Gastrocnemius medialis (tissue), 4 donors: Measurements from ENCODE around the gene STK33. TPM values are rescaled to one million over a fixed set of nuclear protein-coding genes. Genes with fewer than 3 reads are reported as not detected.

Experiments used
- ATAC-seq, 2 donors: fragments of 150-250 bp; one replicate each; pipeline ENCODE4 v1.9.1; 2016
- DNase-seq, 2 donors: peaks; one replicate each; pipeline ENCODE4 v3.0.0-alpha.2; 2019
- H3K27ac ChIP-seq, 4 donors: fragments of 200-600 bp; sonication (generic); 1 replicate in 1 of 4; 2 replicates in 3 of 4; pipeline ENCODE4 v1.5.1; 2016 to 2018; ENCODE audit warnings: mild to moderate bottlenecking in 2 of 4, moderate library complexity in 1 of 4
- H3K27me3 ChIP-seq, 3 donors: fragments of 200-600 bp; sonication (generic) in 2 of 3; 1 replicate in 1 of 3; 2 replicates in 2 of 3; pipeline versions ENCODE4 v1.5.1 to v1.6.0; 2016 to 2019; ENCODE audit warnings: mild to moderate bottlenecking in 1 of 3, moderate library complexity in 1 of 3
- H3K36me3 ChIP-seq, 2 donors: fragments of 200-600 bp; sonication (generic) in 1 of 2; one replicate each; pipeline ENCODE4 v1.5.1; 2017 to 2018
- H3K4me1 ChIP-seq, 2 donors: fragments of 200-600 bp; sonication (generic) in 1 of 2; one replicate each; pipeline ENCODE4 v1.5.1; 2016 to 2017; ENCODE audit warnings: mild to moderate bottlenecking in 2 of 2
- H3K4me3 ChIP-seq, 4 donors: fragments of 200-600 bp; sonication (generic) in 3 of 4; 1 replicate in 1 of 4; 2 replicates in 3 of 4; pipeline ENCODE4 v1.5.1; 2016 to 2019; ENCODE audit warnings: mild to moderate bottlenecking in 2 of 4
- H3K9me3 ChIP-seq, 3 donors: fragments of 200-600 bp; sonication (generic) in 2 of 3; 1 replicate in 1 of 3; 2 replicates in 2 of 3; pipeline ENCODE4 v1.5.1; 2016 to 2019
- POLR2A ChIP-seq, 2 donors: fragments of 450-650 bp; IDR thresholded peaks; one replicate each; pipeline ENCODE4 v1.6.1; 2017; ENCODE audit warnings: antibody characterized with exemption in 2 of 2, mild to moderate bottlenecking in 2 of 2, moderate library complexity in 2 of 2
- in situ Hi-C, 4 donors: fragments of 200-750 bp; cut with MboI; loops; one replicate each; pipeline versions ENCODE4 v1.15.0 to v1.8.0; 2017; ENCODE audit warnings: low sequenced_read_pairs in 4 of 4
- intact Hi-C: fragments of 100-400 bp; cut with DNase I; formaldehyde crosslinking; loops from one replicate; pipeline ENCODE4 v1.15.1; 2023; ENCODE audit warnings: low total_unique reads
- total RNA-seq, 4 donors: library from RNA; depleted of rRNA; stranded (reverse); fragments of >200 nt; gene quantifications; one replicate each; pipeline versions ENCODE4 v1.1.0 to v1.2.3, GENCODE V29; 2016
- TF ChIP-seq, protein P1 (sequence below), 5 experiments: fragments of 450-650 bp in 3 of 5; fragments of 200-600 bp in 2 of 5; sonication (generic) in 2 of 5; IDR thresholded peaks in 4 of 5; conservative IDR thresholded peaks in 1 of 5; 1 replicate in 4 of 5; 2 replicates in 1 of 5; pipeline ENCODE4 v1.5.1; 2016 to 2019; ENCODE audit warnings: antibody characterized with exemption in 5 of 5, mild to moderate bottlenecking in 3 of 5, moderate library complexity in 3 of 5

STK33 gene
- total RNA-seq, 4 donors from 2014 or later: 0.66 to 13.5 (median 2.3) TPM

DNA sequence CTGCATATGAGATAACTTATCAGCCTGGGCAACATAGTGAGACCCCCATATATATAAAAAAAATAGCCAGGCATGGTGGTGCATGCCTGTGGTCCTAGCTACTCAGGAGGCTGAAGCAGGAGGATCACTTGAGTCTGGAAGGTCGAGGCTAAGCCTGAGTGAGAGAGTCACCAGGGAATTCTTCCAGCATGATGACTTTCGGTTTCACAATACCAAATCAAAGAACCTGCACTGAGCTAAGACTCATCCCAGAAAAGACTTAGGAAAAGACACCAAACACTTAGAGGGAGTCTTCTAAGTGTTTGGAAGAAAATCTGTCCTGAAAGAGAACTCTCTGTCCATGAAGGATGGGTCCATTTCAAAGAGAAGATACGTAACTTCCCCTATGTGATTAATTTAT, 12.7 kb downstream of the STK33 start:
- H3K27ac ChIP-seq: no peak overlapping the region
- TF ChIP-seq, protein P1, sequence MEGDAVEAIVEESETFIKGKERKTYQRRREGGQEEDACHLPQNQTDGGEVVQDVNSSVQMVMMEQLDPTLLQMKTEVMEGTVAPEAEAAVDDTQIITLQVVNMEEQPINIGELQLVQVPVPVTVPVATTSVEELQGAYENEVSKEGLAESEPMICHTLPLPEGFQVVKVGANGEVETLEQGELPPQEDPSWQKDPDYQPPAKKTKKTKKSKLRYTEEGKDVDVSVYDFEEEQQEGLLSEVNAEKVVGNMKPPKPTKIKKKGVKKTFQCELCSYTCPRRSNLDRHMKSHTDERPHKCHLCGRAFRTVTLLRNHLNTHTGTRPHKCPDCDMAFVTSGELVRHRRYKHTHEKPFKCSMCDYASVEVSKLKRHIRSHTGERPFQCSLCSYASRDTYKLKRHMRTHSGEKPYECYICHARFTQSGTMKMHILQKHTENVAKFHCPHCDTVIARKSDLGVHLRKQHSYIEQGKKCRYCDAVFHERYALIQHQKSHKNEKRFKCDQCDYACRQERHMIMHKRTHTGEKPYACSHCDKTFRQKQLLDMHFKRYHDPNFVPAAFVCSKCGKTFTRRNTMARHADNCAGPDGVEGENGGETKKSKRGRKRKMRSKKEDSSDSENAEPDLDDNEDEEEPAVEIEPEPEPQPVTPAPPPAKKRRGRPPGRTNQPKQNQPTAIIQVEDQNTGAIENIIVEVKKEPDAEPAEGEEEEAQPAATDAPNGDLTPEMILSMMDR (IDR thresholded peaks at IDR 0.05 in 4 of 5, conservative IDR thresholded peaks at IDR 0.05 in 1 of 5): no peak
- no peak for TF ChIP-seq POLR2A (IDR thresholded peaks at IDR 0.05)
- ATAC-seq: no peak
- no peak for DNase-seq
- intact Hi-C loops: no loop called here
- H3K9me3 ChIP-seq: no peaks in the 10 kb centered on the region
- H3K4me3 ChIP-seq: no peak overlapping the region
- H3K36me3 ChIP-seq: no peaks in the 10 kb centered on the region
- in situ Hi-C loops: no loop called here
- H3K4me1 ChIP-seq: no peaks in the 10 kb centered on the region
- no peaks in the 10 kb centered on the region for H3K27me3 ChIP-seq

DNA sequence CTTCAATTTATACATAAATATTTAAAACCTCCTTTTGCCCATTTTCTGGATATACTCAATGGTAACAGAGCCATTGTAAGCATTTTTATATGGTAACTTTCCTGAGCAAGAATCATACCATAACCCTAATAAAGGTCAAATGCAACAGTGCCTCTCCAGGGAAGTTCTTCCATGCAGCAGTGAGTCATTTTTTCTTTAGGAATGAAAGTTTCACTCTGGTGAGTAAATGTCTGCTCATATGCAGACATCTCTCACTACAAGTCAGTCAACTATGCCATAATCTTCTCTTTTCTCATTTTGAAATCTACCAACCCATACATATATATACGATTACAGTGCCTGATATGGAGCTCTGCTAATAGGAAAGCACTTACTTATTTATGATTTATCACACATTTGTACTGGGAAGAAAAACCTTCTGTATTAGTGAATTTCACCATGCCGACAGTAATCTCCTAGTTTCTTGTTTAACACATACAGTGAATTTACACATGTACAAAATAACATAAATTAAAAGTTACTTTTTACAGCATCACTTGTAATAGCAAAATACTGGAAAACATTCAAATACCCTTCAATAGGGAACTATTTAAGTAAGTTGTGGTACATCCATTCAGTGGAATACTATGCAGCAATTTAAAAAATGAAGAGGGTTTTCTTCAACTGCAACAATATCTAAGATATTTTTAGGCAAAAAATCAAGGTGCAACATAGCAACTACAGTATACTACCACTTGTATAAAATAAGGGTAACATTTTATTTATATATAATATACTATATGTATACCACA, 16.0 kb downstream of the STK33 start:
- Histone ChIP-seq H3K9me3 (no peaks in the 10 kb centered on the region), H3K36me3 (no peaks in the 10 kb centered on the region), H3K4me3 (no peak overlapping the region), H3K27ac (no peak overlapping the region), H3K4me1 (no peaks in the 10 kb centered on the region), H3K27me3 (no peaks in the 10 kb centered on the region)
- ATAC-seq (no peak), DNase-seq (no peak)
- TF ChIP-seq POLR2A (IDR thresholded peaks at IDR 0.05): no peak
- TF ChIP-seq, protein P1 (IDR thresholded peaks at IDR 0.05 in 4 of 5, conservative IDR thresholded peaks at IDR 0.05 in 1 of 5): no peak
- intact Hi-C loops: no loop called here
- in situ Hi-C loops: no loop called here

DNA sequence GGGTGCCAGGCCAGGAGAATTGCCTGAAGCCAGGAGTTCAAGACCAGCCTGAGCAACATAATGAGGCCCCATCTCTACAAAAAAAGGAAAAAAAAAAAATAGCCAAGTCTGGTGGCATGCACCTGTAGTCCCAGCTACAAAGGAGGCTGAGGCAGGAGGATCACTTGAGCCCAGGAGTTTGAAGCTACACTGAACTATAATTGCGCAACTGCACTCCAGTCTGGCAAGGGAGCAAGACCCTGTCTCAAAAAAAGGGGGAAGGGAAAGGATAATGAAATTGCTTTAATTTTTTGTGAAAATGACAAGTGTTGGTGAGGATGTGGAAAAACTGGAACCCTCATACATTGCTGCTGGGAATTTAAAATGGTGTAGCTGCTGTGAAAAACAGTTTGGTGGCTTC, 19.2 kb downstream of the STK33 start:
- in situ Hi-C loops (loop anchor here in 1 of 4 donors (25.0 kb wide), 1 partner anchor 237 kb away; no protein-coding TSS in a partner anchor), intact Hi-C loops (no loop called here)
- H3K36me3 ChIP-seq: no peaks in the 10 kb centered on the region
- H3K4me3 ChIP-seq: no peak overlapping the region
- ATAC-seq (no peak), DNase-seq (no peak)
- no peak overlapping the region for H3K27ac ChIP-seq
- TF ChIP-seq, protein P1 (IDR thresholded peaks at IDR 0.05 in 4 of 5, conservative IDR thresholded peaks at IDR 0.05 in 1 of 5): no peak
- no peak for TF ChIP-seq POLR2A (IDR thresholded peaks at IDR 0.05)
- no peaks in the 10 kb centered on the region for H3K9me3 ChIP-seq
- H3K27me3 ChIP-seq: no peaks in the 10 kb centered on the region
- H3K4me1 ChIP-seq: no peaks in the 10 kb centered on the region

DNA sequence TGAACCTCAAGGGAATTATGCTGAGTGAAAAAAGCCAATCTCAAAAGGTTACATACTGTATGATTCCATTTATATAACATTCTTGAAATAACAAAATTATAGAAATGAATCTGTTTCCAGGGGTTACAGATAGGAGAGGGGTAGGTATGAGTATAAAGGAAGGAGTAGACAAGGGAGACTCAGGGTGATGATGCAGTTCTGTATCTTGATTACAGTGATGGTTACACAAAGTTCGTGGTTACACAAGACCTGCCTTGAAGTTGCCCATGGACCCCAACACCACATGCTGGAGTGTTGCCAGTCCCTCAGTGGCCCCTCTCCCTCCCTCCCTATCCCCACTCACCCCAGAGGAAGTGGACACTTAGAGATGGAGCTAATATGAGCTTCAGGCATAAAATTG, 20.3 kb downstream of the STK33 start:
- TF ChIP-seq, protein P1 (IDR thresholded peaks at IDR 0.05 in 4 of 5, conservative IDR thresholded peaks at IDR 0.05 in 1 of 5): no peak
- TF ChIP-seq POLR2A (IDR thresholded peaks at IDR 0.05): no peak
- intact Hi-C loops (no loop called here), in situ Hi-C loops (loop anchor here in 1 of 4 donors (25.0 kb wide), 1 partner anchor 236 kb away; no protein-coding TSS in a partner anchor)
- H3K27ac ChIP-seq: no peak overlapping the region
- H3K4me1 ChIP-seq: no peaks in the 10 kb centered on the region
- DNase-seq: no peak
- no peak for ATAC-seq
- H3K36me3 ChIP-seq: no peaks in the 10 kb centered on the region
- no peak overlapping the region for H3K4me3 ChIP-seq
- no peaks in the 10 kb centered on the region for H3K27me3 ChIP-seq
- no peaks in the 10 kb centered on the region for H3K9me3 ChIP-seq
